ENCODE data around the gene CPXM2. TPM values are rescaled to one million over a fixed set of nuclear protein-coding genes. Genes with fewer than 3 reads are reported as not detected.

CPXM2 gene
- total and polyA plus RNA-seq, 10 of the 15 experiments (the other 5 are each of a cell fraction or from before 2014, with no cell fraction given), result 0.08 to 1.1 (median 0.58) TPM

- CTCF ChIA-PET, result interaction anchor here (0.6 kb wide), 1 partner anchor 70 kb away, joined by 3 read pairs; no protein-coding TSS in a partner anchor
These were observed 104.0 kb downstream of the CPXM2 start for GRCh38 chr10:123787566-123787965.

More at GRCh38 chr10:123787566-123787965, 104.0 kb downstream of the CPXM2 start:
- H3K27me3 ChIP-seq (replicated peaks in 1 of 2; ENCODE audit: control insufficient read depth in 2 of 2, insufficient read depth in 2 of 2, low read length in 1 of 2), result peaks cover 0 to 2% of the 10 kb centered on the region in 2 experiments; a peak in 2 of 4 replicates
- POLR2A ChIA-PET, result no interaction called here
- BruUV-seq (replicated peaks), result no TSS peak
- H3K9me3 ChIP-seq (replicated peaks; ENCODE audit: control insufficient read depth, insufficient read depth, low read length), result no peaks in the 10 kb centered on the region; the same call in 1 of the 3 replicates
- H3K27ac ChIP-seq (ENCODE audit: control insufficient read depth, insufficient read depth), result no peak overlapping the region
- H3K4me3 ChIP-seq, result no peak overlapping the region
- no peak for ATAC-seq
- no peaks in the 10 kb centered on the region for H3K79me2 ChIP-seq (ENCODE audit: control insufficient read depth, insufficient read depth, low read length)
- in situ Hi-C loops (cut with MboI), result no loop called here
- intact Hi-C loops (cut with micrococcal nuclease; ENCODE audit: unreplicated experiment), result no loop called here
- RAD21 ChIA-PET (ENCODE audit: unreplicated experiment), result no interaction called here
- WGBS (ENCODE audit: insufficient coverage, insufficient replicate concordance, low lambda C conversion rate, missing lambda C conversion rate), result 39% methylated on average over 5 of the region's 5 CpGs
- no peak for DNase-seq (ENCODE audit: low read depth, low spot score)
- no peak overlapping the region for H3K4me2 ChIP-seq (ENCODE audit: control insufficient read depth, insufficient read depth)
- TF ChIP-seq HCFC1 (IDR thresholded peaks at IDR 0.05; ENCODE audit: low read length) (no peak), RB1 (IDR thresholded peaks at IDR 0.05; ENCODE audit: borderline replicate concordance) (no peak), FOXK2 (IDR thresholded peaks at IDR 0.05) (no peak), CHD4 (IDR thresholded peaks at IDR 0.05) (no peak), MTA2 (IDR thresholded peaks at IDR 0.05; ENCODE audit: low read depth) (no peak), NFIC (IDR thresholded peaks at IDR 0.05; ENCODE audit: low read depth, low read length) (no peak), MYC (IDR thresholded peaks at IDR 0.05; ENCODE audit: insufficient read depth, insufficient read length, insufficient replicate concordance, low read length, severe bottlenecking) (no peak), IRF5 (IDR thresholded peaks at IDR 0.05; ENCODE audit: borderline replicate concordance) (no peak), MXI1 (IDR thresholded peaks at IDR 0.05; ENCODE audit: low read depth, low read length) (no peak), SREBF2 (IDR thresholded peaks at IDR 0.05; ENCODE audit: low read length) (no peak), SUPT20H (IDR thresholded peaks at IDR 0.05; ENCODE audit: borderline replicate concordance, control insufficient read depth, low read depth, low read length) (no peak), ELK1 (IDR thresholded peaks at IDR 0.05; ENCODE audit: low read depth, low read length) (no peak), IKZF1 (conservative IDR thresholded peaks at IDR 0.05) (no peak), FOXM1 (IDR thresholded peaks at IDR 0.05; ENCODE audit: low read depth, low read length) (no peak), ZNF622 (IDR thresholded peaks at IDR 0.05) (no peak), ATF2 (IDR thresholded peaks at IDR 0.05; ENCODE audit: low read length) (no peak), NR2C1 (IDR thresholded peaks at IDR 0.05) (no peak)
- no peaks in the 10 kb centered on the region for H3K36me3 ChIP-seq (ENCODE audit: control insufficient read depth in 2 of 2, insufficient read depth in 2 of 2, low read length in 1 of 2)
- H2AFZ ChIP-seq (ENCODE audit: control insufficient read depth, low read depth, low read length), result no peak overlapping the region
- FAIRE-seq, result no peak
- no peak overlapping the region for H3K9ac ChIP-seq (ENCODE audit: control insufficient read depth, insufficient read depth, low read length)
- no peaks in the 10 kb centered on the region for H4K20me1 ChIP-seq (ENCODE audit: control insufficient read depth, insufficient read depth)
- H3K4me1 ChIP-seq (ENCODE audit: control insufficient read depth, insufficient read depth, low read length), result no peaks in the 10 kb centered on the region
- SMC1A ChIA-PET (ENCODE audit: uncharacterized antibody, unreplicated experiment), result no interaction called here
